Measurements from ENCODE around the gene SLC12A6.

DNA sequence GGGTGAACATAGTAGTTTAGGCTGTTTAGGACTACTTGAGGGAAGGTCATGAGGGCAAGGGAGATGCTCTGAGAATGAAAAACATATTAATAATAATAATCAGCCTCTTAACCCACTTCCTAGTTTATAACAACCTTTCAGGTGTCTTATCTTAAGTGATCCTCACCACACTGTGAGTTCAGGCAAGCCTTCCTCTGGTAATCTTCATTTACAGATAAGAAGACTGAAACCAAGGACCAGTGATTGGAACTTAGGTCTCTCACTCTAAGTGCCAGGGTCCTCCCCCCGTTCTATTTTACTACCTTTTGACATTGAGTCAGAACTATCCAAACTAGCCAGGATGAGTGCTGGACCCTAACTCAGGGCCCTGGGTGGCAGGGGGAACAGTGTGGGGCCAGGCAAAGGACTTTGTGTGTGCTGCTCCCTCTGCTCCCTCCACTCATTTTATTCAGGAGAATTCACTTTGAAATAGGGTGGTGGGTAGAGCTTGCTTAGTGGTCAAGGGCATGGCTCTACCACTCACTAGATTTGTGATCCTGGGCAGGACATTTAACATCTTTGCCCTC is 11.2 kb upstream of the SLC12A6 start:
- no peak for TF ChIP-seq POLR2AphosphoS5 (IDR thresholded peaks at IDR 0.05; ENCODE audit: low read depth, low read length)
- TF ChIP-seq, protein P1, sequence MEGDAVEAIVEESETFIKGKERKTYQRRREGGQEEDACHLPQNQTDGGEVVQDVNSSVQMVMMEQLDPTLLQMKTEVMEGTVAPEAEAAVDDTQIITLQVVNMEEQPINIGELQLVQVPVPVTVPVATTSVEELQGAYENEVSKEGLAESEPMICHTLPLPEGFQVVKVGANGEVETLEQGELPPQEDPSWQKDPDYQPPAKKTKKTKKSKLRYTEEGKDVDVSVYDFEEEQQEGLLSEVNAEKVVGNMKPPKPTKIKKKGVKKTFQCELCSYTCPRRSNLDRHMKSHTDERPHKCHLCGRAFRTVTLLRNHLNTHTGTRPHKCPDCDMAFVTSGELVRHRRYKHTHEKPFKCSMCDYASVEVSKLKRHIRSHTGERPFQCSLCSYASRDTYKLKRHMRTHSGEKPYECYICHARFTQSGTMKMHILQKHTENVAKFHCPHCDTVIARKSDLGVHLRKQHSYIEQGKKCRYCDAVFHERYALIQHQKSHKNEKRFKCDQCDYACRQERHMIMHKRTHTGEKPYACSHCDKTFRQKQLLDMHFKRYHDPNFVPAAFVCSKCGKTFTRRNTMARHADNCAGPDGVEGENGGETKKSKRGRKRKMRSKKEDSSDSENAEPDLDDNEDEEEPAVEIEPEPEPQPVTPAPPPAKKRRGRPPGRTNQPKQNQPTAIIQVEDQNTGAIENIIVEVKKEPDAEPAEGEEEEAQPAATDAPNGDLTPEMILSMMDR (IDR thresholded peaks at IDR 0.05): no peak
- TF ChIP-seq, protein P2, sequence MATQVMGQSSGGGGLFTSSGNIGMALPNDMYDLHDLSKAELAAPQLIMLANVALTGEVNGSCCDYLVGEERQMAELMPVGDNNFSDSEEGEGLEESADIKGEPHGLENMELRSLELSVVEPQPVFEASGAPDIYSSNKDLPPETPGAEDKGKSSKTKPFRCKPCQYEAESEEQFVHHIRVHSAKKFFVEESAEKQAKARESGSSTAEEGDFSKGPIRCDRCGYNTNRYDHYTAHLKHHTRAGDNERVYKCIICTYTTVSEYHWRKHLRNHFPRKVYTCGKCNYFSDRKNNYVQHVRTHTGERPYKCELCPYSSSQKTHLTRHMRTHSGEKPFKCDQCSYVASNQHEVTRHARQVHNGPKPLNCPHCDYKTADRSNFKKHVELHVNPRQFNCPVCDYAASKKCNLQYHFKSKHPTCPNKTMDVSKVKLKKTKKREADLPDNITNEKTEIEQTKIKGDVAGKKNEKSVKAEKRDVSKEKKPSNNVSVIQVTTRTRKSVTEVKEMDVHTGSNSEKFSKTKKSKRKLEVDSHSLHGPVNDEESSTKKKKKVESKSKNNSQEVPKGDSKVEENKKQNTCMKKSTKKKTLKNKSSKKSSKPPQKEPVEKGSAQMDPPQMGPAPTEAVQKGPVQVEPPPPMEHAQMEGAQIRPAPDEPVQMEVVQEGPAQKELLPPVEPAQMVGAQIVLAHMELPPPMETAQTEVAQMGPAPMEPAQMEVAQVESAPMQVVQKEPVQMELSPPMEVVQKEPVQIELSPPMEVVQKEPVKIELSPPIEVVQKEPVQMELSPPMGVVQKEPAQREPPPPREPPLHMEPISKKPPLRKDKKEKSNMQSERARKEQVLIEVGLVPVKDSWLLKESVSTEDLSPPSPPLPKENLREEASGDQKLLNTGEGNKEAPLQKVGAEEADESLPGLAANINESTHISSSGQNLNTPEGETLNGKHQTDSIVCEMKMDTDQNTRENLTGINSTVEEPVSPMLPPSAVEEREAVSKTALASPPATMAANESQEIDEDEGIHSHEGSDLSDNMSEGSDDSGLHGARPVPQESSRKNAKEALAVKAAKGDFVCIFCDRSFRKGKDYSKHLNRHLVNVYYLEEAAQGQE (IDR thresholded peaks at IDR 0.05; ENCODE audit: insufficient read depth in 1 of 2, low read depth in 2 of 2, low read length in 1 of 2): no peak

All from Panc1 (cell line).